ENCODE data around the gene GJB2. TPM values are rescaled to one million over a fixed set of nuclear protein-coding genes. Genes with fewer than 3 reads are reported as not detected.

GJB2 gene
- total RNA-seq, 1 experiment from 2014 or later: 4.6 TPM

DNA sequence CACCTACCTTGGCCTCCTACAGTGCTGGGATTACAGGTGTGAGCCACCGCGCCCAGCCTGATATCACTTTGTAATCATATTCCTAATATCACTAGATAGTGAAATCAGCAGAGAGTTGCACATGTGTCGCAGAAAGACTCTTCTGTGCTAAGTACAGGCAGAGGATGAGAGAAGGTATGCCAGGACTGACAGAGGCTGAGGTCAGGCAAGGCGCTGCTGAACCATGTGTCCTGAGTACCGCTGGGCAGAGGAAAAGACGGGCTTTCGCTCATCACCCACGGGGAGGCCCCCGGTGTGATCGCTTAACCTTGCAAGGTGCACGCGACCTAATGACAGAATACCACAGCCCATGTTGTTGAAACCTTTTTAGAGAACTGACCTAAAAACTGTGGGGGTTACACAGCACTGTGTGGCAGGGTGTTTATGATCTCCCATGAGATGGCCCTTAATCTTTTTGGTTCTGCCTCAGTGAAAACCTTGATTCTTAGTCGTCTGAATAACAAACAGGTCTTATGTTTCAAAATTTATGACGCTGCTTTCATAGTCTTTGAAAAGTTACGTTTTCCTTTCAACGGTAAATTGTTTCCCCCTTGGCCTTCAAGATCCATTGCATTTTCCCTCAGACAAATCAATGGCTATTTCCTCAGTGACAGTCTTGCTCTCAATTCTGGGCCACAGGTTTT is 44.1 kb downstream of the GJB2 start:
- TF ChIP-seq, protein P1, sequence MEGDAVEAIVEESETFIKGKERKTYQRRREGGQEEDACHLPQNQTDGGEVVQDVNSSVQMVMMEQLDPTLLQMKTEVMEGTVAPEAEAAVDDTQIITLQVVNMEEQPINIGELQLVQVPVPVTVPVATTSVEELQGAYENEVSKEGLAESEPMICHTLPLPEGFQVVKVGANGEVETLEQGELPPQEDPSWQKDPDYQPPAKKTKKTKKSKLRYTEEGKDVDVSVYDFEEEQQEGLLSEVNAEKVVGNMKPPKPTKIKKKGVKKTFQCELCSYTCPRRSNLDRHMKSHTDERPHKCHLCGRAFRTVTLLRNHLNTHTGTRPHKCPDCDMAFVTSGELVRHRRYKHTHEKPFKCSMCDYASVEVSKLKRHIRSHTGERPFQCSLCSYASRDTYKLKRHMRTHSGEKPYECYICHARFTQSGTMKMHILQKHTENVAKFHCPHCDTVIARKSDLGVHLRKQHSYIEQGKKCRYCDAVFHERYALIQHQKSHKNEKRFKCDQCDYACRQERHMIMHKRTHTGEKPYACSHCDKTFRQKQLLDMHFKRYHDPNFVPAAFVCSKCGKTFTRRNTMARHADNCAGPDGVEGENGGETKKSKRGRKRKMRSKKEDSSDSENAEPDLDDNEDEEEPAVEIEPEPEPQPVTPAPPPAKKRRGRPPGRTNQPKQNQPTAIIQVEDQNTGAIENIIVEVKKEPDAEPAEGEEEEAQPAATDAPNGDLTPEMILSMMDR (IDR thresholded peaks at IDR 0.05; ENCODE audit: unreplicated experiment): no peak
- H3K27ac Mint-ChIP-seq (ENCODE audit: unreplicated experiment): no peak overlapping the region
- CTCF ChIA-PET: interaction anchor here (0.7 kb wide), 1 partner anchor 21 kb away, joined by 3 read pairs; no protein-coding TSS in a partner anchor
- no peaks in the 10 kb centered on the region for H3K36me3 Mint-ChIP-seq (ENCODE audit: insufficient read depth, unreplicated experiment)
- H3K27me3 Mint-ChIP-seq (ENCODE audit: unreplicated experiment): peaks cover 8% of the 10 kb centered on the region
- no peak for DNase-seq
- intact Hi-C loops (cut with micrococcal nuclease; ENCODE audit: unreplicated experiment): no loop called here
- no peaks in the 10 kb centered on the region for H3K4me1 Mint-ChIP-seq (ENCODE audit: low read depth, unreplicated experiment)
- no peaks in the 10 kb centered on the region for H3K9me3 Mint-ChIP-seq (ENCODE audit: low read depth, unreplicated experiment)
- no TSS peak for BruUV-seq (replicated peaks)
- H3K4me3 Mint-ChIP-seq (ENCODE audit: low read depth, unreplicated experiment): no peak overlapping the region

DNA sequence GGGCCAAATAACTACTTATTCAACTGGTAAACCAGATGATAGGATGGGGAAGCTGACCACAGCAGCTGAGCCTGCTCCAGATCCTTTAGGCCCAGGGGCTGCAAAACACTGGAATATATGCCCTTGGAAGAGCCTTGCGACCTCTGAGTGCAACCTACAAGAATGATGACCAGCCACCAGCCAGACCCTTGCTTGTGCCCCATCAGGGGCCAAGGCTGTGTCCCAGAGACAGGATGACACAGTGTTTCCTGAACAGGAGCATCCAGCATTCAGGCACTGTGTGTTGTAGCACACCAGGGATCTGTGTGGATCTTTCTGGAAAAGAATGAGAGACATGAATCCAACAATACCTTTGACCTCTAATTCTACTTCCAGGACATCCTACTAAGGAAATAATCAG is 46.4 kb downstream of the GJB2 start:
- Mint-ChIP-seq H3K27me3 (ENCODE audit: unreplicated experiment) (peaks cover 8% of the 10 kb centered on the region), H3K27ac (ENCODE audit: unreplicated experiment) (no peak overlapping the region), H3K4me3 (ENCODE audit: low read depth, unreplicated experiment) (no peak overlapping the region), H3K36me3 (ENCODE audit: insufficient read depth, unreplicated experiment) (no peaks in the 10 kb centered on the region), H3K4me1 (ENCODE audit: low read depth, unreplicated experiment) (no peaks in the 10 kb centered on the region), H3K9me3 (ENCODE audit: low read depth, unreplicated experiment) (no peaks in the 10 kb centered on the region)
- CTCF ChIA-PET: no interaction called here
- intact Hi-C loops (cut with micrococcal nuclease; ENCODE audit: unreplicated experiment): no loop called here
- no TSS peak for BruUV-seq (replicated peaks)
- DNase-seq: no peak
- TF ChIP-seq, protein P1 (IDR thresholded peaks at IDR 0.05; ENCODE audit: unreplicated experiment): no peak

DNA sequence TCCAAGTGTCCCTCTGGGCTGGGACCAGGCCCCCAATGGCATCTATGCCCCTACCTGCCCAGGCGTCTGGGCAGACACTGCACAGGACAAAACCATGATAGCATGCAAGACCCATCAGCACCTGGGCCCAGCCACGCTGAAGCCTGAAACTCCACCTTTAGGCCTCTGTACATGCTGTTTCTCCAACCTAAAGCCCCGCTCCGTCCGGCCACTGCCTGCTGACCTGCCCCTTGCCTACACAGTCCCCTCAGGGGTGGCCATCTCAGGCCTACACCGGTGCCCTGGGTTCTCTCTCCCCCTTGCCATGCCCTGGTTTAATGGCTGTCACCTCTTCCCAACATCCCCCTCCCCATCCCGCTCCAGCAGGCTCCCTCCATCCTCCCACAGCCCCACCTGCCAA is 47.2 kb downstream of the GJB2 start:
- Mint-ChIP-seq H3K9me3 (ENCODE audit: low read depth, unreplicated experiment) (no peaks in the 10 kb centered on the region), H3K4me1 (ENCODE audit: low read depth, unreplicated experiment) (no peaks in the 10 kb centered on the region), H3K36me3 (ENCODE audit: insufficient read depth, unreplicated experiment) (no peaks in the 10 kb centered on the region), H3K4me3 (ENCODE audit: low read depth, unreplicated experiment) (no peak overlapping the region), H3K27ac (ENCODE audit: unreplicated experiment) (no peak overlapping the region), H3K27me3 (ENCODE audit: unreplicated experiment) (no peaks in the 10 kb centered on the region)
- DNase-seq: no peak
- intact Hi-C loops (cut with micrococcal nuclease; ENCODE audit: unreplicated experiment): no loop called here
- TF ChIP-seq, protein P1 (IDR thresholded peaks at IDR 0.05; ENCODE audit: unreplicated experiment): no peak
- no TSS peak for BruUV-seq (replicated peaks)
- CTCF ChIA-PET: interaction anchor here (0.6 kb wide), 1 partner anchor 365 kb away, joined by 4 read pairs; no protein-coding TSS in a partner anchor

DNA sequence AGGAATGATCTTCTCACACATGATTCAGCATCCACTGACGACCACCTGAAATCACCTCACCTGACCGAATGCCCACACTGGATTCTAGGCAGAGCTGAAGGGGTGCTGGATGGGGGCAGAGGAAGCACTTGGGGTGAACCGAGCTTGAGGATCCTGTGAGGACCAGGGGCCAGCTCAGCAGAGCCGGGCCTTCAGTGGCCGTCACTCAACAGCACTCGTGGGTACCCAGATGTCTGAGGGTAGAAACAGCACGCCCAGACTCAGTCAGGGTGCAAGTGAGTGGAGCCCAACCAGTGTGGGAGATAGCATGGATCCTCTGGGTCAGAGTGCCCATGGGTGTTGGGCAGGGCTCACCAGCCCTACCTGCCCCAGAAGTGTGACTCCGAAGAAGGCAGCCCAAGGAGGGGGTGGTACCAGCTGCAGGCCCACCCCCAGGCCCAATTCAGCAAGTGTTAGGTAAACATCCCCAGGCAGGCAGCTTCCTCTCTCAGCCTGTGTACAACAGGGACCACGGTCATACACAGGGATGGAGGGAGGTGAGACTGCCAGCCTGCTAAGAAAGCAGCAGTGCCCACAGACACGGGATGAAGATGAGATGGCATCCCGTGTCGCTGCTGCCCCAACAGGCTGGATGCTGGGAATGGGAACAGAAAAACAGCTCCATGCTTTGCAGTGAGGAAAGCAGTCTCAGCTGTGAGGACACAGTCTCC is 48.4 kb downstream of the GJB2 start:
- CTCF ChIA-PET: no interaction called here
- BruUV-seq (replicated peaks): no TSS peak
- no peak for DNase-seq
- TF ChIP-seq, protein P1 (IDR thresholded peaks at IDR 0.05; ENCODE audit: unreplicated experiment): no peak
- no peaks in the 10 kb centered on the region for H3K9me3 Mint-ChIP-seq (ENCODE audit: low read depth, unreplicated experiment)
- no peaks in the 10 kb centered on the region for H3K4me1 Mint-ChIP-seq (ENCODE audit: low read depth, unreplicated experiment)
- H3K4me3 Mint-ChIP-seq (ENCODE audit: low read depth, unreplicated experiment): no peak overlapping the region
- no peaks in the 10 kb centered on the region for H3K36me3 Mint-ChIP-seq (ENCODE audit: insufficient read depth, unreplicated experiment)
- intact Hi-C loops (cut with micrococcal nuclease; ENCODE audit: unreplicated experiment): no loop called here
- H3K27ac Mint-ChIP-seq (ENCODE audit: unreplicated experiment): no peak overlapping the region
- H3K27me3 Mint-ChIP-seq (ENCODE audit: unreplicated experiment): no peaks in the 10 kb centered on the region

All from Calu3 (cell line).